GM19455 (cell line): Measurements from ENCODE around the gene ASAP3.
"Not testable (repeated sequence)": the region's sequence is repeated elsewhere in the genome, so short reads cannot be mapped to it uniquely, and the experiment has no call there.

Source experiments
- ATAC-seq: cut with Tn5 transposase; IDR thresholded peaks from one replicate; pipeline ENCODE4 v1.9.1; 2021; ENCODE audit not compliant: unreplicated experiment

Gene ASAP3

DNA sequence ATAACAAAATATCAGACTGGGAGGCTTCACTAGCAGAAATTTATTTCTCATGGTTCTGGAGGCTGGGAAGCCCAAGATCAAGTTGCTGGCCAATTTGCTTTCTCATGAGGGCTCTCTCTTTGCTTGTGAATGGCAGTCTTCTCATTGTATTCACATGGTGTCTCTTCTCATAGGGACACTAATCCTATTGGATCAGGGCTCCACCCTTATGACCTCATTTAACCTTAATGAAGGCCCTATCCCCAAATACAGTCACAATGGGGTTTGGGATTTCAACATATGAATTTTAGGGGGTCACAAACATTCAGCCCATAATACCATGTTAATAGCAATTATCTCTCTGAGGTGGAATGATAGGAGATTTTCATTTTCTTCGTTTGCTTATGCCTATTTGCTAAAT lies 84.8 kb downstream of the ASAP3 start:
- no peak for ATAC-seq

DNA sequence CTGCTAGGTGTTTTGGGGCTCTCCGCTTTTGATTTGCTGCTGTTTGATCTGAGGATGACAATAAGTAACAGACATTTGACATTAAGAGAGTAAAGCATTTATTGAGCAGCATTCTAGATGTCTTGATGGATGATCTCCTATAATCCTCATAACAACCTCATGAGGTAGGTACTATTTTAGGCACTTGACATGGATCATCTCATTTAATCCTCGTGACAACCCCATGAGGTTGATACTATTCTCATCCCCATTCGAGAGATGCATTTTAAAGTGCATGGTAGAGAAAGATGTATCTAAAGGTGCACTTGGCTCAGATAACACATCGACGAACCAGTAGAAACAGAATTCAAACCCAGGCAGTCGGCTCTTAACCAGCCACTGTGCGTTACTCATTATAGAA lies 86.1 kb downstream of the ASAP3 start:
- ATAC-seq, result no peak

DNA sequence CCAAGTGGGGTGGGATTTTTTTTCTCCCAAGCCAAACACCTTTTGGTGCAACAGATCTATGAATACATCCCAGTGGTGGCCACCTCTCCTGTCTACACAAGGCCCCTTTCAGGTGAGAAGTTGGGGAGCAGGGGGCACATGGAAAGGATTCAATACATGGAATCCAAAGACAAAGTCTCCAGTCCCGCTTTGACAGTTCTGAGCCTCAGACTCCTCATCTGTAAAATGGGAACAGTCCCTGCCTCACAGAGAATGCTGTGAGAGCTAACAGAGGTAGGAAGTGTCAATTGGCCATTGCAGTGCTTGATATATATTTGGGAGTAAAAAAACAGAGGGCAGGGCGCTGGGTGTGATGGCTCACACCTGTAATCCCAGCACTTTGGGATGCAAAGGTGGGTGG lies 87.6 kb downstream of the ASAP3 start:
- no peak for ATAC-seq

DNA sequence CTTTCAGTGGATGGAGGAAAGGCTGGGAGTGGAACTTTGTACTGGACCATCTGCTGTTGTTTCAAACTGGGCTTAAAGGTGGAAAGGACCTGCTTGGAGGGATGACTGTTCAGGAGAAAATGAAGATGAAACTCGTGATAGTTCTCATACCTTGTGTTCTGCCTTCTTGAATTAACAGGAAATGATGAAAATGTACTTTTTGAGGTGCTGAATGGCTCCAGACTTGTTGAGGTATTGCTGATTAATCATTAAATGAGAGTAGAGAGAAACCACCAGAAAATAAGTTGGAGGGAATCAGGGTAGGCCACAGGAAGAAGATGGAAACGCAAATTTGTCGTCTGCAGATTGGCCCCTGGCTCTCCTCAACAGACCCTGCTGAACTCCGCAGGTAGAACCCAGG lies 88.1 kb downstream of the ASAP3 start:
- no peak for ATAC-seq

DNA sequence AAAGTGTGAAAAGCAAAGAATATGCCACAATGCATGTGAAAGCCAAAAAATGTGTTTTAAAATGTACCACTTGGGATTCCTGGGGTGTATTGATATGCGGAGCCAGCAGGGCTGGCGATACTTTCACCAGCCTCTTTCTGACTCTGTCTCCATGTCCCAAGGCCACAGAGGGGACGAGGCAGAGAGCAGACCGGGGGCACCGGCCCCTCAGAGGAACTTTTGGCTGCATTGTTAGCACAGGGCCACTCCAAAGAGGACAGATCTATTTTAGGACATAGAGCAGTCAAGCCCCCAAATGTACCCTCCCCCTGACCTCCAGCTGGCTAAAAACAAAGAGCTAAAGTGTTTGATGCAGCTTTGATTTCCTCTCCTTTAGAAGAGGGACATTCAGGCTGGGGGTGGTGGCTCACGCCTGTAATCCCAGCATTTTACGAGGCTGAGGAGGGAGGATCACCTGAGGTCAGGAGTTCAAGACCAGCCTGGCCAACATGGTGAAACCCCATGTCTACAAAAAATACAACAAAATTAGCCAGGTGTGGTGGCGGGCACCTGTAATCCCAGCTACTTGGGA lies 88.7 kb downstream of the ASAP3 start:
- ATAC-seq, result no peak

DNA sequence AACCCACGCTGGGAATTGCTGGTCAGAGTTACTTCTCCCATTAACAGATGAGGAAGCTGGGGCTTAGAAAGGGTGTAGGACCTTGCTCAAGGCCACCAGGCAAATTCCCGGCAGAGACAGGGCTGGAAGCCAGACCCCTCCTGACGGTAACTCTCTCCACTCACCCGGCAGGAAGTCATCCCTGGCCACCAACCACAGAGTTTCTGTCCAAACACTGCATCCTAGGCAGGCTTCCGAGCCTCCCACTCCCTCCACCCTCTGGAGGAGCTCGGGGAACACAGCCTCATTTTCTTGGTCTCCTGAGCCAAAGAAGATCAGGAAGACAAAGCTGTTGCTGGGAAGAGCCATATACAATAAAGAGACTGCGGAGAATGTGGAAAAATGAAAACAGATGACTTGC lies 89.3 kb downstream of the ASAP3 start:
- no peak for ATAC-seq

DNA sequence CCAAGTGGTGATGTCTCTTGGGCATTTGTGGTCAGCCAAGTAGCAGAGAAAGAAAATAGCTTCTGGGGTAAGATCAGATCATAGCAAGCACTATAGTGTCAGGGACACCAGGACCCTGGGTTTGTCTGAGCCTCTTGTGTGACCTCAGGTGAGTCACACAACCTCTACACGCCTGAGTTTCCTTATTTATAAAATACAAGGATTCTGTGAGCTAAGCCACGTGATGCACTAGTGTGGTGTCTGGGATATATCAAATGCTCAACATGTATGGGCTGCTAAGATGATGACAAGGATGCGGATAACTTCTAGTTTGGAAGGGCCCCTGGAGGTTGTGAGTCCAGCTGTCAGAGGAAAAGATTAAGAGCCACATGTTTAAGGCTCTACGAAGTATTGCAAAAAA lies 89.8 kb downstream of the ASAP3 start:
- no peak for ATAC-seq

DNA sequence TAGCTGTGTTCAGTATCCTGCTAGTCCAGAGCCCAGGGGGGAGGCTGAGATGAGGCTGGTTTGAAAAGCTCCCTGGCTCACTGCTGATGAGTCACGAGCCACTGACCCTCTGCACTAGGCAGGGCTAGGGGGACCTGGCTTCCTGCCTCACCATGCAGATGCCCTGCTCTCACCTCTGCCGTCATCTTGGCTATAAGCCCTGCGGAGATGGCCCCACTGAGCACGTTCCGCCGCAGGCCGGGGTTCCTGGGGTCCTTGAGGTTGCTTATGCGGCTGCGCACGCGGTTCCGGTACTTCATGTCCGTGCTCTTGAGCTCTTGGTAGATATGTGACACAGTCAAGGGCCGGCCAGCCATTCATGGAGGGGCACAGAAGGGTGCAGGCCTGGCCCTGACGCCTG lies 90.3 kb downstream of the ASAP3 start:
- no peak for ATAC-seq

DNA sequence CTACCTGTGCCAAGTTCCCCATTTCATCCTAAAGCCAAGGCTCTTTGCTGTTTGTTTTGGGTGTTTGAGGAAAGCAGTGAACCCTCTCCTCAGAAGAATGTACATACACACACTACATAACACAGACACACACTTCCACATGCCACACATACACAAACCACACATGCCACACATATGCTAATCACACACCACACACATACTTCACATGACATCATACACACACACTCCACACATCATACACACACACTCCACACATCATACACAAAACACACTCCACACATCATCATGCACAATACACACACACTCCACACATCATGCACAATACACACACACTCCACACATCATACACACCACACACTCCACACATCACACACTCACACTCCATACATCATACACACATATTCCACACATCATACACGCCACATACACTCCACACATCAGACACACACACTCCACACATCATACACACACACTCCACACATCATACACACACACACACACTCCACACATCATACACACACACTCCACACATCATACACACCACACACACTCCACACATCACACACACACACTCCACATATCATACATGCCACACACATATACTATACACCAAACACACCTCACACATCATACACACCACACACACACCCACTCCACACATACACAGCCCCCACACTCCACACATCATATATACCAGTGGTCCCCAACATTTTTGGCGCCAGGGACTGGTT lies 91.7 kb downstream of the ASAP3 start:
- no peak for ATAC-seq

DNA sequence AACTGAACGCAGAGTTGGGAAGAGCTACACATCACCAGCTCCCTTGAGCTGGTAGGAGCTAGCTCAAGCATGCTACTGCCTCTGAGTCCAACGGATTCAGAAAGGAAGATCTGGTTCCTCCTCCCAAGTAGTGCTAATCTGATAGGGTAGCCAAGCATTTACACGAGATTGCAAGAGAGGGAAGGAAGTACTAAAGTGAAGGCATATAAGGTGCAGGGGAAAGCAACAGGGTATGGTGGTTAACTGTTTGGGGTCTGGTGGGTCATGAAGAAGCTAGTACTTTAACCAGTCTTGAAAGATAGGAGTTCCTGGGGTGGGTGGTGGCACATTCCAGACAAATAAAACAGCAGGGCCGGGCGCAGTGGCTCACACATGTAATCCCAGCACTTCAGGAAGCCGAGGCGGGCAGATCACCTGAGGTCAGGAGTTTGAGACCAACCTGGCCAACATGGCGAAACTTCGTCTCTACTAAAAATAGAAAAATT lies 94.1 kb downstream of the ASAP3 start:
- no peak for ATAC-seq

DNA sequence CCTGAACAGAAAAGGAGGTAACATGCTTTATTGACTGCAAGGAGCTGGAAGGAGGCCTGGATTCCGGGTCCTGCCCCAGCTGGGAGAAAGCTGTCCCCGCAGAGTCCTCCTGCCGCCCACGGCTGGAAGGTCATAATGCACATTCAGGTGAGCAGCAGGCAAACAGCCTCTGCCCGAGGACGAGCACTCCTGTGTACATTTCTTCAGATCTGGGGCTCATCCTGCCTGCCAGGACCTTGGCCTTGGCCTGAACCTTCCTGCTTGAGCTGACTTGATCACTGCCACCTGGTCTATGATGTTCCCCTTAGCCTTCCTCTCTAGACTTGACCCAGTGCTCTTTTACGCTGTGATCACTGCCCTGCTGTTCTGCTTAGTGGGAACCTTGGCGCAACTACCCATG lies 96.5 kb downstream of the ASAP3 start:
- no peak for ATAC-seq

DNA sequence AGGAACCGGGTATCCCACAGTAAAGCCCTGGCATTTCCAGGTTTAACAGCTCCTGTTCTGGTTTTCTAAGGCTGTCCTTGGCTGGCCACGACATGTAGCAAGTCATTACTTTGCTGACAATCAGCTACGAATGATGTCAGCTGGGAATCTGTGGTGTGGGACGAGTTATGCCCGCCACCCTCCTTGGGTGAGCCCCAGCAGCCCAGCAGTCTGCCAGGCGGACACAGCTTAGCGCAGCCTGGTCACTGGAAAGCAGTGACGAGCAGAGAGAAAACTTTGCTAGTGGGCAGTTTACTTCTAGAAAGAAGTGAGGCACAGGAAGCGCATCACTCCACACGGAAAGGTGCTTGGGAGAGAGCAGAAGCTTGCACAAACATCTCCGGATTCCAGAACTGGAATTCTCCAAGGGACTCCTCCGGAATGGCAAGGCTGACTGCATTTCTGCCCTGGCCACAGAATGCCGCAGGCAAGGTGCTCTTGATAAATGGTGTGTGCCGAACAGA lies 98.8 kb downstream of the ASAP3 start:
- ATAC-seq, result no peak

DNA sequence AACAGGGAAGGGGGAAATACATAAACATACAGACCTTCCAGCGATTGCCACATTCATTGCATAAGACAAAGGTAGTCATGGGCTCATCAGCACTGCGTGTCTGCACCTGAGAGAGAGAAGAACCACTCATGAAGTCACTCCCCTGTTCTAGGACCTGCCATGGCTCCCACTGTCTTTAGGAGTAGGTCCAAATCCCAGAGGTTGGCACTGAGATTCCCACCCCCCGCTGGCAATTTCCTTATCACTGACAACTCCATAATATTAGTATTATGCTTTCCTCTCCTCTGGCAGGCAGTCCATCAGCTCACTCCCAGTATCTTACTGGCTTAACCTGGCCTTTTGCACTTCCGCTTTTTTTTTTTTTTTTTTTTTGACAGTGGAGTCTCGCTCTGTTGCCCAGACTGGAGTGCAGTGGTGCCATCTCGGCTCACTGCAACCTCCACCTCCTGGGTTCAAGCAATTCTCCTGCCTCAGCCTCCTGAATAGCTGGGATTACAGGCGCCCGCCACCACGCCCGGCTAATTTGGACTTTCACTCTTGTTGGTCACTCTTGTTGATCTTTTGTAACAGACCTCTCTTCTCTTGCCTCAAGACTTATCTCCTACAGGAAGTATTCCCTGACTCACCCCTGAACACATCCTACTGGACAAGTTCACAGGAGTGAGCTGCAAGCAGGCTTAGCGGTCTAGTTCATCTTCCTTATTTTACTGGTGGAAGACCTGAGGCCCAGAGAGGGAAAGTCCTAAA lies 99.5 kb downstream of the ASAP3 start:
- ATAC-seq, result no peak

DNA sequence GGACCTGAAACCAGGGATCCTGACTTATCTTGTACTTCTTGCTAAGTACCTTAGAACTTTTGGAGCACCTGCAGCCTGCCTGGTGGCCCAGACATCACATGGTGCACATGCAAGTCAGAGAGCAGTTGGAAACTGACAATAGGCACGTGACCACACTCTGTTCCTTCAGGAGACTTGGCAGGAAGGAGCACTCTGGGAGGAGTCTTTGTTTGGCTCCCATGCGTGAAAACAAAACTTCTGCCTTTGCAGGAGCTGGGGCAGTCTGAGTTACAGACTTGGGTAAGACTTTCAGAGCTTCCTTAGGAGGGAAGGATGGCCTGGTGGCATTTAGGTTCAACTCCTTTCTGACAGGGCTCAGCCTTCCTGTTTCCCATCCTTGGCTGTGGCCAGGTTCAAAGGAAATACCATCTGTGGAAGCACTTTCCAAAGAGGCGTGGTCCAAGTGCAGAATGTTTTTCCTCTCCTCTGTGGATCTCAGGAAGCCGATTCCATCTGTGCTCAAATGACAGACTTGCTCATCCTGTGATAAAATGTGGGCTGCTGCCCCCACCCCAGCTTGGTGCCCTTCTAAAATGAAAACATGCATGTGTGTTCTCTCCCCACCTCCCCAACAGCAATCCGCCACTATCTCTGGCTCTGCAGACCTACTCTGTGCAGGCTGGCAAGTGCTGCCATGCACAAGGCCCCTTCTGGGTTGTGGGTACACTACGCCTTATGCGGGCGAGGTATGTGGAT lies 100.2 kb downstream of the ASAP3 start:
- no peak for ATAC-seq

DNA sequence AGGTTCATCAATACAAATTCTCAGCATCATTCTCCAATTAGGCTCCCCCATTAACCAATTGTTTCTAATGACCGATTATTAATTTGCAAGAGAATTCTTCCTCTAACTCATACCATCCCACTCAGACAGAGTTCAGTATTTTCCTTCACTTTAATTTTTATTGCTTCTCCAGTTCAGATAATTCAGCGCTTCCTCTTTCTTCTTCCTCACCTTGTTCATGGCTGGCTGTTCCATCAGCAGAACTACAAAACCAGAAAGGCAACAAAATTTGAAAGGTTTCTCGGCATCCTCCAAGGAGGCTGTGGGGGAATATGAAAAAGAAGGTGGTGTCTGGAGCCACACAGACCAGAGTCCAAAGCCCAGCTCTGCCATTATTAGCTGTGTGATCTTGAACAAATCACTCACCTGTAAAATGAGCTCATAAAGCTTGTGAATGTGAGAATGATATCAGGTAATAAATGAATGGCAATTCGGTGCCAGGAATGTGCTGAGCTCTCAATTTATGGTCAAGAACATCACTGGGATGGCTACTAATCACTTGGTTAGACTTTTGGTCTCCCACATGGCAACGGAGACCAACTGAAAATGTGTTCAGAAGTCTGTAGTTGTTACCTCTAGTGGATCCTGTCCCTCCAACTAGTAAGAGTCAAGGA lies 102.6 kb downstream of the ASAP3 start:
- no peak for ATAC-seq

DNA sequence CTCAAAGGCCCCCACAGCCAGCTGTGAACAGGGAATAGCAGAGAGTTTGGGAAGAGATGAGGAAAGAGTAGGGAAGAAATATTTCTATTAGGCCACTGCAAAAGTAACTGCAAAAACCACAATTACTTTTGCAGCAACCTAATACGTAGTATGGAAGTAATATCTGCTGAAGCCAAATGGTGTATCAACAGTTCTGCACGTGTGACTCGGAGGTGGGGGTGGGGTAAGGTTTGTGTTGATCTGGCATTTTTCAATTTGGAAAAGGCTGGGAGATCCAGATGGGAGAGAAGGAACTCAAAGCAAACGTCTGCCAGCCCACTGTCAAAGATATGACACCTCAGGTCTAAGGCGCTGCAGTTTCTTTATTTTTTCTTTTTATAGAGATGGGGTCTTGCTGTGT lies 103.3 kb downstream of the ASAP3 start:
- ATAC-seq, result no peak

DNA sequence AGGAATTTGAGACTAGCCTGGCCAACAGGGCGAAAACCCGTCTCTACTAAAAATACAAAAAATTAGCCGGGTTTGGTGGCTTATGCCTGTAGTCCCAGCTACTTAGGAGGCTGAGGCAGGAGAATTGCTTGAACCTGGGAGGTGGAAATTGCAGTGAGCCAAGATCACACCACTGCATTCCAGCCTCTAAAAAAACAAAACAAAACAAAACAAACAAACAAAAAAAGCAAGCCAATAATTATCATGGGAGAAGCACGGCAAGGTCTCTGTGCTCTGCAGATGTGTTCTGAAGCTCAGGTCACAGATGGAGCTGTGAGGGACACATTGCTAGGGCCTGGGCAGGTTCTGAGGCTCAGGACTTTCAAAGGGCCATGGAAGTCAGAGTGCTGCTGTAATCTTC lies 103.7 kb downstream of the ASAP3 start:
- not testable (repeated sequence) for ATAC-seq
